ENCODE data around the gene ADRA1B.

ADRA1B gene

GRCh38 chr5:159928122-159928909, 12.0 kb downstream of the ADRA1B start:
- DNase-seq (ENCODE audit: low read depth) = peak; percentile 89

- no peak for DNase-seq (ENCODE audit: low read depth)
Measured at GRCh38 chr5:159929176-159929575, 12.9 kb downstream of the ADRA1B start.

- no peak for DNase-seq (ENCODE audit: low read depth)
Measured at GRCh38 chr5:159933531-159934485, 17.5 kb downstream of the ADRA1B start.

GRCh38 chr5:159935946-159936345, 19.7 kb downstream of the ADRA1B start:
- no peak for DNase-seq (ENCODE audit: low read depth)

GRCh38 chr5:159936686-159937329, 20.5 kb downstream of the ADRA1B start:
- no peak for DNase-seq (ENCODE audit: low read depth)

- no peak for DNase-seq (ENCODE audit: low read depth)
Measured at GRCh38 chr5:159937580-159937979, 21.3 kb downstream of the ADRA1B start.

- DNase-seq (ENCODE audit: low read depth) = no peak
Measured at GRCh38 chr5:159943326-159943725, 27.0 kb downstream of the ADRA1B start.

GRCh38 chr5:159944056-159944600, 27.8 kb downstream of the ADRA1B start:
- DNase-seq (ENCODE audit: low read depth) = no peak

- DNase-seq (ENCODE audit: low read depth) = no peak
Measured at GRCh38 chr5:159945359-159945758, 29.1 kb downstream of the ADRA1B start.

GRCh38 chr5:159947708-159948358, 31.6 kb downstream of the ADRA1B start:
- no peak for DNase-seq (ENCODE audit: low read depth)

GRCh38 chr5:159951387-159951786, 35.1 kb downstream of the ADRA1B start:
- peak; percentile 46 for DNase-seq (ENCODE audit: low read depth)

GRCh38 chr5:159951834-159952233, 35.6 kb downstream of the ADRA1B start:
- DNase-seq (ENCODE audit: low read depth) = no peak

GRCh38 chr5:159953609-159954008, 37.3 kb downstream of the ADRA1B start:
- no peak for DNase-seq (ENCODE audit: low read depth)

- DNase-seq (ENCODE audit: low read depth) = no peak
Measured at GRCh38 chr5:159955056-159955624, 38.9 kb downstream of the ADRA1B start.

- no peak for DNase-seq (ENCODE audit: low read depth)
Measured at GRCh38 chr5:159956074-159956473, 39.8 kb downstream of the ADRA1B start.

- DNase-seq (ENCODE audit: low read depth) = no peak
Measured at GRCh38 chr5:159961176-159962160, 45.2 kb downstream of the ADRA1B start.

- DNase-seq (ENCODE audit: low read depth) = no peak
Measured at GRCh38 chr5:159962214-159962613, 45.9 kb downstream of the ADRA1B start.

- DNase-seq (ENCODE audit: low read depth) = no peak
Measured at GRCh38 chr5:159963935-159964334, 47.7 kb downstream of the ADRA1B start.

- DNase-seq (ENCODE audit: low read depth) = peak; percentile 77
Measured at GRCh38 chr5:159965031-159965837, 49.0 kb downstream of the ADRA1B start.

Data from ELR (cell line).